ENCODE data around the gene RGS19. TPM values are rescaled to one million over a fixed set of nuclear protein-coding genes. Genes with fewer than 3 reads are reported as not detected.

RGS19 gene
- total RNA-seq, 4 donors from 2014 or later, result 4.6 to 38.8 (median 6.7) TPM

DNA sequence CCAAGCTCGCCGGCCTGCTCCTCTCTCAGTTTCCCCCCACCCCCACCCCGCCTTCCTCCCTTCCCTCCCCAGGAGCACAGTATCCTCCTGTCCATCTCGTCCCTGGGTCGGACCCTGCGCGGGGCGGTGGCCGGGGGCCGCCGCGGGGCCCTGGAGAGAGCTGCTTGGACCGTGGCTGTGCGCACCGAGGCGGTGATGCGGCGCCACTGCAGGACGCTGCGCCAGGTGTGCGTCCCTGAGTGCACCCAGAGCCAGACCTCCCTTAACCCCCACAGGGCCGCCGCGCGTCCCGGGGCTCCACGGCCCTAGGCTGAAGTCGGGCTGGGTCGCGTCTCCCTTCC is 41.1 kb downstream of the RGS19 start:
- Histone ChIP-seq H3K9me3 (no peaks in the 10 kb centered on the region), H3K4me3 (peak overlapping the region in 1 of 2 donors; percentile 20), H3K4me1 (peaks cover 0 to 22% of the 10 kb centered on the region in 2 donors), H3K27ac (no peak overlapping the region), H3K36me3 (no peaks in the 10 kb centered on the region), H3K27me3 (peaks cover 0 to 42% of the 10 kb centered on the region in 2 donors)
- no peak for TF ChIP-seq POLR2A (IDR thresholded peaks at IDR 0.05)
- TF ChIP-seq, protein P1, sequence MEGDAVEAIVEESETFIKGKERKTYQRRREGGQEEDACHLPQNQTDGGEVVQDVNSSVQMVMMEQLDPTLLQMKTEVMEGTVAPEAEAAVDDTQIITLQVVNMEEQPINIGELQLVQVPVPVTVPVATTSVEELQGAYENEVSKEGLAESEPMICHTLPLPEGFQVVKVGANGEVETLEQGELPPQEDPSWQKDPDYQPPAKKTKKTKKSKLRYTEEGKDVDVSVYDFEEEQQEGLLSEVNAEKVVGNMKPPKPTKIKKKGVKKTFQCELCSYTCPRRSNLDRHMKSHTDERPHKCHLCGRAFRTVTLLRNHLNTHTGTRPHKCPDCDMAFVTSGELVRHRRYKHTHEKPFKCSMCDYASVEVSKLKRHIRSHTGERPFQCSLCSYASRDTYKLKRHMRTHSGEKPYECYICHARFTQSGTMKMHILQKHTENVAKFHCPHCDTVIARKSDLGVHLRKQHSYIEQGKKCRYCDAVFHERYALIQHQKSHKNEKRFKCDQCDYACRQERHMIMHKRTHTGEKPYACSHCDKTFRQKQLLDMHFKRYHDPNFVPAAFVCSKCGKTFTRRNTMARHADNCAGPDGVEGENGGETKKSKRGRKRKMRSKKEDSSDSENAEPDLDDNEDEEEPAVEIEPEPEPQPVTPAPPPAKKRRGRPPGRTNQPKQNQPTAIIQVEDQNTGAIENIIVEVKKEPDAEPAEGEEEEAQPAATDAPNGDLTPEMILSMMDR (IDR thresholded peaks at IDR 0.05), result no peak
- intact Hi-C loops (cut with DNase I; ENCODE audit: low total_unique reads), result no loop called here
- no peak for DNase-seq

DNA sequence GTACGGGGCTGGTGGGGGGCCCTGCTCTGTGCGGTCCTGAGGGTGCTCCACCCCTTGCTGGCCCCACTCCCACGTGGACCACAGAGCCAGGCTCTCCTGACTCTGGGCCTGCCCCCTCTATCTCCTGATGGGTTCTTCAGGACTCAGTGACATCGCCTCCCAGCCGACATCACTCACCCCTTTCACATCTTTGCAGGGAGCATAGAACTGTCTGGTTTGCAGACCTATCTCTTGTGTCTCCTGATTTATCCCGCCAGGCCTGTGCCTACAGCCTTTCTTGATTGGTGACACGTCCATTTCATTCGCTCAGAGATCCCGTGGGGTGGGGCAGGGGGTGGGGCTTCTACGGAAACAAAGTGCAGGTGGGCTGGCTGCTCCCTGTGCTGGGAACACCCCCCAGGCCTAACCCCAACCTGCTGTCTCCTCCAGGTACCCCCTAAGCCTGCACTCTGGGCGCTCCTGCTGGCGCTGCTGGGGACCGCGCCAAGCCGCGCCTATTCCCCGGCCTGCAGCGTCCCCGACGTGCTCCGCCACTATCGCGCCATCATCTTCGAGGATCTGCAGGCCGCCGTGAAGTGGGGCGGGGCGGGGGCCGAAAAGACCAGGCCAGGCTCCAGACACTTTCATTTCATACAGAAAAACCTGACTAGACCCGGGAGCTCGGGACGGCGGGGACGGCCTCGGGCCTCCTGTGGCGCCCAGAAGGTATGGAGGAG is 41.7 kb downstream of the RGS19 start:
- H3K27ac ChIP-seq, result no peak overlapping the region
- H3K36me3 ChIP-seq, result no peaks in the 10 kb centered on the region
- TF ChIP-seq, protein P1 (IDR thresholded peaks at IDR 0.05), result no peak
- TF ChIP-seq POLR2A (IDR thresholded peaks at IDR 0.05), result no peak
- no peak overlapping the region for H3K4me3 ChIP-seq
- H3K27me3 ChIP-seq, result peaks cover 0 to 42% of the 10 kb centered on the region in 2 donors
- DNase-seq, result no peak
- intact Hi-C loops (cut with DNase I; ENCODE audit: low total_unique reads), result no loop called here
- no peaks in the 10 kb centered on the region for H3K9me3 ChIP-seq
- peaks cover 0 to 22% of the 10 kb centered on the region in 2 donors for H3K4me1 ChIP-seq

DNA sequence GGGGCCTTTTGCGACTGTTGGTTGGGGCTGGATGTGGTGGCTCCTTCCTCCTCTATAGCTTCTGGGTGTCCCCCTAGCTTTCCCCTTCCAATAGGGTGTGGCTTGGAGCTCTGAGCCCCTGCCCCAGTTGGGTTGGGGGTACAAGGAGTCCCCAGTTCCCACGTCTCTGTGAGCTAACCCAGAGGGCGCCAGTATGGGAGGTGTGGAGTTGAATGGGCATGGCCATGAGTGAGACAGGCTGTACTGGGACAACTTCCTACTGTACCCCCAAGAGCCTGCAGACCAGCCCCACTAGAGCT is 42.2 kb downstream of the RGS19 start:
- H3K9me3 ChIP-seq, result no peaks in the 10 kb centered on the region
- TF ChIP-seq POLR2A (IDR thresholded peaks at IDR 0.05), result no peak
- TF ChIP-seq, protein P1 (IDR thresholded peaks at IDR 0.05), result no peak
- no peak overlapping the region for H3K4me3 ChIP-seq
- no peak overlapping the region for H3K27ac ChIP-seq
- DNase-seq, result no peak
- H3K4me1 ChIP-seq, result peaks cover 0 to 18% of the 10 kb centered on the region in 2 donors
- H3K27me3 ChIP-seq, result peaks cover 0 to 39% of the 10 kb centered on the region in 2 donors
- intact Hi-C loops (cut with DNase I; ENCODE audit: low total_unique reads), result no loop called here
- no peaks in the 10 kb centered on the region for H3K36me3 ChIP-seq

DNA sequence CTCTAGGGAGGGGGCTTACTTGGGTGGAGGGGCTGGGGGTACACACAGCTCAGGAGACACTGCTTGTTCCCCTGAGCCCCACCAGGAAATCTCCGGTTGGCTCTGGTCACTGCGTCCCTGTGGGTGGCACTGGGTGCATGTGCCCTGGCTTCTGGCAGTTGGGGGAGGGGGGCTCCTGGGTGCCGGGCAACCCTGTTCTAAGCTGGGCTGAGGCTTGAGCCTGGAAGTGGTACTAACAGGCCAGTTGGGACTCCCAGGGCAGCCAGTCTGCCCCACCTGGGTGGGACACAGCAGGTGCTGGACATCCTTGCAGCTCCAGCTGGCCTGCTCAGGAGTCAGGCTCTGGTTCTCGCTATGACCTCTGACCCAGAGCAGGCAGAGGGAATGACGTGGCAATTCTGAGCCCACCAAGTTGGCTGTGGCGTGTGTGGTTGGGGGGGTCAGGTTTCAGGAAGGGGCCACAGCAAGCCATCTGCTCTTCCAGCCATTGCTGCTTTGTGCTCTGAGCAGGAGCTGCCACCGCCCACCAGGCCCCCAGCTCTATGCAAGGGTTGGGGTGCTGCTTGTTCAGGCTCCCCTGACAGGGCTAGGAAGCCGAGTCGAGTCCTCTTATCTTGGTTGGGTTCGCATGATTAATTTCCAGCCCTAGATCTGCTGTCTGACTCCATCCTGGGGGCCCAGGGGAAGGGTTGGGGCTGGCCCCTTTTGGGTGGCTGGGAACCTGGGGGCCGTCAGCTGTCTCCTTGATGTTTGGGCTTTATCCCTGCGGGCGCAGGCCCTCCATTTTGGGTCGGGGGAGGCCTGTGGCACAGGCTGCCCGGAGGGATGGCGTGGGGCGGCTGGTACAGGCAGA is 42.7 kb downstream of the RGS19 start:
- no peaks in the 10 kb centered on the region for H3K36me3 ChIP-seq
- intact Hi-C loops (cut with DNase I; ENCODE audit: low total_unique reads), result no loop called here
- peaks cover 0 to 33% of the 10 kb centered on the region in 2 donors for H3K27me3 ChIP-seq
- no peak overlapping the region for H3K4me3 ChIP-seq
- peaks cover 0 to 16% of the 10 kb centered on the region in 2 donors for H3K4me1 ChIP-seq
- H3K9me3 ChIP-seq, result no peaks in the 10 kb centered on the region
- no peak for TF ChIP-seq POLR2A (IDR thresholded peaks at IDR 0.05)
- TF ChIP-seq, protein P1 (IDR thresholded peaks at IDR 0.05), result no peak
- DNase-seq, result no peak
- H3K27ac ChIP-seq, result no peak overlapping the region

- TF ChIP-seq, protein P1 (IDR thresholded peaks at IDR 0.05), result no peak
- TF ChIP-seq POLR2A (IDR thresholded peaks at IDR 0.05), result no peak
- H3K27ac ChIP-seq, result no peak within 1 kb of the TSS
- no peak within 1 kb of the TSS for H3K4me3 ChIP-seq
- peaks cover 0 to 16% of the 10 kb centered on the region in 2 donors for H3K4me1 ChIP-seq
- no peak for DNase-seq
- no peaks in the 10 kb centered on the region for H3K9me3 ChIP-seq
- no peaks in the 10 kb centered on the region for H3K36me3 ChIP-seq
- intact Hi-C loops (cut with DNase I; ENCODE audit: low total_unique reads), result no loop called here
- H3K27me3 ChIP-seq, result peaks cover 0 to 27% of the 10 kb centered on the region in 2 donors
Observed at GRCh38 chr20:64035933-64036345, 43.4 kb downstream of the RGS19 start, which contains the start of gene C20orf204. TSS of gene C20orf204 (plus strand) at chr20:64036182. CDS start at chr20:64036324, 142 bp downstream.
